Myocyte (in vitro differentiated cells): ENCODE data around the gene THEMIS. TPM values are rescaled to one million over a fixed set of nuclear protein-coding genes. Genes with fewer than 3 reads are reported as not detected.
"Not testable (repeated sequence)": the region's sequence is repeated elsewhere in the genome, so short reads cannot be mapped to it uniquely, and the experiment has no call there.

ENCODE experiments used
- DNase-seq: peaks from one replicate; pipeline ENCODE4 v3.0.0-alpha.2; 2012; ENCODE audit warnings: low read depth
- total RNA-seq: library from RNA; depleted of rRNA; stranded (reverse); fragments of >200 nt; gene quantifications from 2 replicates; pipeline ENCODE4 v1.2.3, GENCODE V29; 2014

THEMIS gene
- total RNA-seq, 1 donor from 2014 or later, result not detected

DNA sequence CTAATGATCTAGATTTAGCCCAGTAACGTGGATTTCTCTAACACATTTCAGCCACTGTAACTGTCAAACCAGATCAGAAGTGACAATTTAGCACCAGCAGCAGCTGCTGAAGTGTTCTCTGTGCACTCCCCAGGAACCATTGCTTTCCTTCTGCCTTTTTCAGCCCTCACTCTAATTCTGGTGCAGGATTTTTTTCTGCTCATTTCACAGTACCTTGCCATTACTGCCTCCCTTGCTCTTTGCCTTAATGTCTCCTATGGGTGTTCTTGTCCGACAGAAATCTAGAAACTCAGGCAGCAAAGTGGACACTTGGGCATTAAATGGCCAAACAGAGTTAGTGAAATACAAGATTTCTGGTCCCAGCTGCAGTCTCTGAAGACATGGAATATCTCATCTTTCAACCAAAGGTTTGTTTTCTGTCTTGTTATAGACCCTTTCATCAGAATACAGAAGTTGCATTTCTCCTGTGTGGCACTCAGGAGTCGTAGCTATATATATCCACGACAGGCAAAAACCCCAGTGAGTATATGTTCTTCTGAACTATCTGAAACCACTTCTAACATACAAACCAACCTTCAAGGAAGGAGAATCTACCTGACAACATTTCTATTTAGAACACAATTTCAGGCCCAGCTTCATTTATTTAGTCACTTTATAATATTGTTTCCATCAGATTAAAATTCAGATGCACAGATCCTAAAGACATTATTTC lies 92.9 kb downstream of the THEMIS start:
- peak; percentile 3 for DNase-seq

- DNase-seq, result no peak
Measured at GRCh38 chr6:127796713-127797112, 104.1 kb downstream of the THEMIS start.

GRCh38 chr6:127794405-127794804 lies 106.5 kb downstream of the THEMIS start:
- DNase-seq, result no peak

- DNase-seq, result no peak
Measured at GRCh38 chr6:127793396-127793795, 107.5 kb downstream of the THEMIS start.

- no peak for DNase-seq
Measured at GRCh38 chr6:127792616-127793015, 108.2 kb downstream of the THEMIS start.

GRCh38 chr6:127791779-127792528 lies 108.9 kb downstream of the THEMIS start:
- DNase-seq, result no peak

- no peak for DNase-seq
Measured at GRCh38 chr6:127790571-127790970, 110.3 kb downstream of the THEMIS start.

DNA sequence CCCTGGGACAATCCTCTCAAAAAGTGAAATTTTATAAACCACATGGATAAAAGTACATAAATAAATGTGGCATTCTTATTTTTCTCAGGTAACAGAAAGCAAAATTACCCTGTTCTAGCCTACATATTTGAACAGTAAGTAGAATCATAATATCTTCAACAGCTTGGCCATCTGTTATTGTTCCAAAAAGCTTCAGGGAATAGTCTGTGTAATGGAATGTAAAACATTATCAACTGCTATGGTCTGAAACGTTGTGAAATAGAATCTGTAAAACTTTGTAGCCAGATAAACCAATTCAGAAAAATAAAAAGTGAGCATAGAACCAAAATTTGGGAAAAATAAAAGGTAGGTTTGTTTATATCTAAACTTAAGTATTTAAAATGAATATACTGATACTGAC lies 114.7 kb downstream of the THEMIS start:
- DNase-seq, result no peak

GRCh38 chr6:127784468-127784867 lies 116.4 kb downstream of the THEMIS start:
- DNase-seq, result no peak

GRCh38 chr6:127781636-127782272 lies 119.1 kb downstream of the THEMIS start:
- DNase-seq, result not testable (repeated sequence)

- DNase-seq, result no peak
Measured at GRCh38 chr6:127776320-127776719, 124.5 kb downstream of the THEMIS start.

- no peak for DNase-seq
Measured at GRCh38 chr6:127775371-127775770, 125.5 kb downstream of the THEMIS start.

DNA sequence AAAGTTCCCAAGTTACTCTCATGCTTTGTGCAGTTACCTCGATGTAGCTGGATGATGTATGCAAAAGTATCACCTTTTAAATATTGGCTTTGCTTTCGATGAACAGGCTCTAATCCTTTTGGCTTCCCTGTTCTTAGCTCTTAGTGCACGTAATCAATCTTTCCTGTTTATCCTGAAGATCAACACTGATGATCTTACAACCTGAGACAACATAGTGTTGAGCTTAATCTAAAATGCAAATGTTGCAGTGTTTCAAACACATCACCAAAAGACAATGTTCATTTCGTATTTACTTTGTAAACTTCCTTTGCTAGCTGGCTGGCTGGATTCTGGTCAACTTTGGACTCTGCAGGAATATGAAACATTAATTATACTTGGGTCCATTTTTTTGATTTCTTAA lies 132.1 kb downstream of the THEMIS start:
- no peak for DNase-seq

DNA sequence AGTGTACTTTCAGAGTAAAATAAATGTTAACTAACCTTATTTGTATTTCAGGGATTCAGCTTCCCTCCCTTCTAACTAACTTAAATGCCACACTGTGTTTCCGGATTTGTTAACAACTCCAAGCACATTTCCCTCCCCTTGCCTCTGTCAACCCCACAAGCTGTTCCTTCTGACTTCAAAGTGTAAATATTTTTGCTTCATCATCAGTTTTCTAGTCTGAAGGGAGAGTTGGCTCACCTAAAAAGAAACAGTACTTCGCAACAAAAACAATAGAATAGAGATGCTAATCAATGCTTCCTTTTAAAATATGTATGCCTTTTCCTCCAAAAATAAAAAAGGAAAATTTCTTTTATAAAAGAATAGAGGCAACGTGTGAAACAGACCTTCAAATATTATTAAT lies 132.6 kb downstream of the THEMIS start:
- DNase-seq, result no peak

- no peak for DNase-seq
Measured at GRCh38 chr6:127765949-127766348, 134.9 kb downstream of the THEMIS start.

GRCh38 chr6:127762284-127762683 lies 138.6 kb downstream of the THEMIS start:
- DNase-seq, result no peak

GRCh38 chr6:127761084-127761483 lies 139.8 kb downstream of the THEMIS start:
- no peak for DNase-seq

GRCh38 chr6:127749095-127749494 lies 151.8 kb downstream of the THEMIS start:
- DNase-seq, result no peak

- no peak for DNase-seq
Measured at GRCh38 chr6:127748290-127748689, 152.6 kb downstream of the THEMIS start.

- DNase-seq, result no peak
Measured at GRCh38 chr6:127738423-127738822, 162.4 kb downstream of the THEMIS start.

DNA sequence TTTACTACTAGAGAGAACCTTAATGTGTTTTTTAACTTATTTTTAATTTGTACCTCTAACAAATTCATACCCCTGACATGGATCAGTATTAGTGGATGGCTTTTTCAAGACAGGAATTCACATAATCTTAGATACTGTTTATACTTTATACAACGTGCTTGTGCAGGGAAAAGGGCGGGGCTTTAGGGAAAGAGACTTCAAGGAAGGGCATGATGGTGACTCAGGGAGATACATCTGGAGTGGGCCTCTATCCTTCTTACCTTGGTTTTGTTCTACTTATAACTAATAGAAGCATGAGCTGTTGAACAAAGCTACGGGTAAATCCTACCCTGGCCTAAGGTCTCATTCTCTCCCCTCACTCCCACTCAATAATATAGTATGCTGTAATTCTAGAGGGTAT lies 163.1 kb downstream of the THEMIS start:
- DNase-seq, result no peak

- DNase-seq, result peak; percentile 76
Measured at GRCh38 chr6:127737009-127737486, 163.8 kb downstream of the THEMIS start.
